ENCODE data around the gene AGMO.

DNA sequence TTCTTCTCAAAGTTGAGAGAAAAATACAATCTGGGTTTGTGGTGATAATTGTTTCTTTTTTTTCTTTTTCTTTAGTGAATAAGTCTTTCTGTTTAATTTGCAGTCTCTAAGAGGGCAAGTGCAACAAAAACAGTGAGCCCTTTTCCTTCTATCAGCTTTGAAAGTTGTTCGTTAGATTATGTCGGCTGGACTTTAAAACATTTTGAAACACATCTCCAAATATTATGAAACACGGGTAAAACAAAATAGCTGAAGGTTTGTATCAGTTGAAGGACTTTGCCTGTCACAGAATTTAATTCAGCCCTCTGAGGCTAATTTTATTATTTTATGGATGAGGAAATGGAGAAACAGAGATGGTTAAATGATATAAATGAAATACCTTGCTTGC, 85.3 kb downstream of the AGMO start:
- TF ChIP-seq, protein P1, sequence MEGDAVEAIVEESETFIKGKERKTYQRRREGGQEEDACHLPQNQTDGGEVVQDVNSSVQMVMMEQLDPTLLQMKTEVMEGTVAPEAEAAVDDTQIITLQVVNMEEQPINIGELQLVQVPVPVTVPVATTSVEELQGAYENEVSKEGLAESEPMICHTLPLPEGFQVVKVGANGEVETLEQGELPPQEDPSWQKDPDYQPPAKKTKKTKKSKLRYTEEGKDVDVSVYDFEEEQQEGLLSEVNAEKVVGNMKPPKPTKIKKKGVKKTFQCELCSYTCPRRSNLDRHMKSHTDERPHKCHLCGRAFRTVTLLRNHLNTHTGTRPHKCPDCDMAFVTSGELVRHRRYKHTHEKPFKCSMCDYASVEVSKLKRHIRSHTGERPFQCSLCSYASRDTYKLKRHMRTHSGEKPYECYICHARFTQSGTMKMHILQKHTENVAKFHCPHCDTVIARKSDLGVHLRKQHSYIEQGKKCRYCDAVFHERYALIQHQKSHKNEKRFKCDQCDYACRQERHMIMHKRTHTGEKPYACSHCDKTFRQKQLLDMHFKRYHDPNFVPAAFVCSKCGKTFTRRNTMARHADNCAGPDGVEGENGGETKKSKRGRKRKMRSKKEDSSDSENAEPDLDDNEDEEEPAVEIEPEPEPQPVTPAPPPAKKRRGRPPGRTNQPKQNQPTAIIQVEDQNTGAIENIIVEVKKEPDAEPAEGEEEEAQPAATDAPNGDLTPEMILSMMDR (IDR thresholded peaks at IDR 0.05; ENCODE audit: insufficient read depth, low read length, poor library complexity, severe bottlenecking): no peak
- TF ChIP-seq EZH2phosphoT487 (conservative IDR thresholded peaks at IDR 0.05; ENCODE audit: low read length): no peak

Data from SU-DHL-6 (cell line).